ENCODE data around the gene KLHL30. TPM values are rescaled to one million over a fixed set of nuclear protein-coding genes. Genes with fewer than 3 reads are reported as not detected.

KLHL30 gene
- total RNA-seq, 1 experiment from 2014 or later, result not detected

DNA sequence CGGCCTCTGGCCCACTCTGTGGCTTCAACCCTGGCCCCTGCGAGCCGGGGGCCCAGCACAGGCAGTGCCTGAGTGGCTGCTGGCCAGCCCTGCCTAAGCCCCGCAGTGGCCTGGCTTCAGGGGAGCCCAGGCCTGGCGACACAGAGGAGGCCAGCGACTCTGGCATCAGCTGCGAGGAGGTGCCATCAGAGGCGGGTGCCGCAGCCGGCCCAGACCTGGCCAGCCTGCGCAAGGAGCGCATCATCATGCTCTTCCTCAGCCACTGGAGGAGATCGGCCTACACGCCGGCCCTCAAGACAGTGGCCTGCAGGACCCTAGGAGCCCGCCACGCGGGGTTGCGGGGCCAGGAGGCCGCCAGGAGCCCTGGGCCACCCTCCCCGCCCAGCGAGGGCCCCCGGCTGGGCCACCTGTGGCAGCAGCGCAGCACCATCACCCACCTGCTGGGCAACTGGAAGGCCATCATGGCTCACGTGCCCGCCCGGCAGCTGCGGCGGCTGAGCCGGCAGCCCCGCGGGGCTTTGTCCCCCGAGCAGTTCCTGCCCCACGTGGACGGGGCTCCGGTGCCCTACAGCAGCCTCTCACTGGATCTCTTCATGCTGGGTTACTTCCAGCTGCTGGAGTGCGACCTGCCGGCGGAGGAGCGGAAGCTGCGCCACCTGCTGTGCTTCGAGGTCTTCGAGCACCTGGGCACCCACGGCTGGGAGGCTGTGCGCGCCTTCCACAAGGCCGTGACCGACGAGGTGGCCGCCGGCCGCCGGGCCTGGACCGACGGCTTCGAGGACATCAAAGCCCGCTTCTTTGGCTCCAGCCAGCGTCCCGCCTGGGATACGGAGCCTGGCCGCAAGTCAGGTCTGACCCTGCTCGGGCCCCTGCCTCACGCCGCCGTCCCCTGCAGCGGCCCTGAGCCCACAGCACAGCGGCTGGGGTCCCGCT lies 7.5 kb upstream of the KLHL30 start:
- Histone ChIP-seq H3K9ac (ENCODE audit: extremely low read depth, insufficient read length, low read length) (no peak overlapping the region), H4K5ac (ENCODE audit: insufficient read length, low read depth, low read length) (no peak overlapping the region), H4K20me1 (ENCODE audit: control insufficient read depth, insufficient read depth, insufficient read length) (no peaks in the 10 kb centered on the region), H2BK5ac (ENCODE audit: insufficient read length, low read length) (no peak overlapping the region), H3K4me1 (ENCODE audit: insufficient read depth, low read length) (no peaks in the 10 kb centered on the region), H4K8ac (replicated peaks; ENCODE audit: insufficient read length, low read depth, low read length) (no peak overlapping the region), H2BK12ac (ENCODE audit: insufficient read length, low read depth, low read length) (no peak overlapping the region), H3K23me2 (ENCODE audit: insufficient read length, low read depth, low read length, poor library complexity, severe bottlenecking) (no peaks in the 10 kb centered on the region), H2BK120ac (ENCODE audit: low read depth, low read length, poor library complexity, severe bottlenecking) (no peak overlapping the region), H3K23ac (ENCODE audit: insufficient read length, low read depth, low read length) (no peak overlapping the region), H3K79me2 (ENCODE audit: insufficient read depth, low read length) (no peaks in the 10 kb centered on the region), H3K4me2 (ENCODE audit: insufficient read depth, insufficient read length, low read length) (no peak overlapping the region), H2AFZ (ENCODE audit: low read length) (no peak overlapping the region), H3K9me3 (ENCODE audit: control insufficient read depth, low read depth, low read length) (no peaks in the 10 kb centered on the region), H3K27ac (ENCODE audit: insufficient read length, low read depth, low read length) (no peak overlapping the region), H3K4ac (ENCODE audit: low read depth, low read length) (no peak overlapping the region), H2BK20ac (ENCODE audit: low read depth, low read length, poor library complexity, severe bottlenecking) (no peak overlapping the region), H2BK15ac (ENCODE audit: low read depth, low read length) (no peak overlapping the region), H3K79me1 (ENCODE audit: insufficient read depth, low read depth, low read length, poor library complexity, severe bottlenecking) (no peaks in the 10 kb centered on the region), H3K18ac (ENCODE audit: insufficient read length, low read depth, low read length) (no peak overlapping the region), H3T11ph (ENCODE audit: low read length) (no peak overlapping the region), H3K56ac (ENCODE audit: insufficient read length, low read depth, low read length) (no peak overlapping the region), H3K27me3 (ENCODE audit: insufficient read depth, low read length) (no peaks in the 10 kb centered on the region), H2AK5ac (ENCODE audit: insufficient read length, low read length) (no peak overlapping the region), H3K14ac (ENCODE audit: insufficient read depth, low read length) (no peak overlapping the region), H4K91ac (ENCODE audit: insufficient read length, low read depth, low read length) (no peak overlapping the region)
- Mint-ChIP-seq H3K27me3 (ENCODE audit: low read depth) (no peaks in the 10 kb centered on the region; the same call in none of the 2 replicates), H3K9me3 (no peaks in the 10 kb centered on the region), H3K4me3 (no peak overlapping the region), H3K27ac (no peak overlapping the region), H3K36me3 (ENCODE audit: insufficient read depth in 1 of 3, low read depth in 3 of 3) (no peaks in the 10 kb centered on the region), H3K4me1 (no peaks in the 10 kb centered on the region)
- WGBS (ENCODE audit: extremely low coverage, insufficient read length, low lambda C conversion rate), result no CpG with 5 or more reads among the region's 68 CpGs
- DNase-seq, result no peak
- TF ChIP-seq CTCF (conservative IDR thresholded peaks at IDR 0.05), result no peak
